GM19328 (cell line): Measurements from ENCODE around the gene ADCYAP1R1.

Experiments
- ATAC-seq: cut with Tn5 transposase; IDR thresholded peaks from one replicate; pipeline ENCODE4 v1.9.1; 2021; ENCODE audit warnings: mild to moderate bottlenecking, moderate library complexity; ENCODE audit not compliant: unreplicated experiment

The ADCYAP1R1 gene

DNA sequence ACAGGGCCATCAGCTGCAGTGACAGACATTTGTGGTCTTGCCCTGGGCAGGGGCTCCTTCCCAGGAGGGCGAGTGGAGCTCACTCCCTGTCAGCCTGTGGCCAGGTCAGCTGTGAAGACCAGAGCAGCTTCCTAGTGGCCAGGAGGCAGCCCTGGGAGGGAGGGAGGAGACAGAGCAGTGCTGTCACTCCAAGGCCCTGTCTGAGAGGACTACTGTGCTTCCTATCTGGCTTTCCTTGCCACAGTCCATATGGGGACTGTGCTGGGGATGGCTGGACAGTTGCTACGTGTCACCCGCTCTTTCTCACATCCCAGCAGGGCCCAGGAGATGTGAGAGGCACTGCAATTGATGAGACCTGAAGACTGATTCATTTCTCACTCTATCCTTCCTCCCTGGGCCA is 15.2 kb upstream of the ADCYAP1R1 start:
- no peak for ATAC-seq

DNA sequence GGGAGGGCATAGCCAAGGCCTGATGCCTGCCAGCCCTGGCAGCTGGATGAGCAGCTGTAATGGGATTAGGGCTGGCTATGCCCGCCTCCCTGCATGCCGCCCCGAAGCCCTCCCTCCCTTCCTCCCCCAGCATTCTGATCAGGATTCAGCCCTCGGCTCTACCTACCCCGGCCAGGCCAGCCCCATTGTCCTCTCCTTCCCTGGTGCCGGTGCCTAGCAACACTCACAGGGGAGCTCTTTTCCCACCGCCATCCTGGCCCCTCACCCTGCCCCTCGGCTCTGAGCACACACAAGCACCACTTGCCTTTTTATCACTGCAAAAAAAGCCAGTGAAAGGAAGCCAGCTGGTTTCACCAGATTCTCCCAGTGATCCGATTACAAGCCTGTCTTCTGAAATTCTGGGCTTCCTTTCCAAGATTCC is 9.0 kb upstream of the ADCYAP1R1 start:
- no peak for ATAC-seq

DNA sequence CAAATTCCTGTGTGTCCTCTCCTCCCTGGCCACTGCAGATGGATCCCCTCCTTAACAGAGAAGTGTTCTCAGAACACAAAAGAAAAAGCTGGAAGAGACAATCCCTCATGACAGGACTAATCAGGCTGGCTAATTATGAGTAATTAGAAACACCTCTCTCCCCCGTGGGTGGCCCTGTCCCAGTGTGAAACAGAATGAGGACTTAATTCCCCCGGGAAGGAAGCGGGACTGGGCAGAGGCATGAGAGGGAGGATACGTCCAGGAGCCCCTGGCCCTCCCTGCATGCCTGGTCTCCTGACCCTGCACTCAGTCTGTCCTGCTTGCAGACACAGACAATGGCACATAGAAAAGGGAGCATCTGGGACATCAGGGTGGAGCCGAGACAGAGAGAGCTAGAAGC is 7.6 kb upstream of the ADCYAP1R1 start:
- ATAC-seq: no peak

DNA sequence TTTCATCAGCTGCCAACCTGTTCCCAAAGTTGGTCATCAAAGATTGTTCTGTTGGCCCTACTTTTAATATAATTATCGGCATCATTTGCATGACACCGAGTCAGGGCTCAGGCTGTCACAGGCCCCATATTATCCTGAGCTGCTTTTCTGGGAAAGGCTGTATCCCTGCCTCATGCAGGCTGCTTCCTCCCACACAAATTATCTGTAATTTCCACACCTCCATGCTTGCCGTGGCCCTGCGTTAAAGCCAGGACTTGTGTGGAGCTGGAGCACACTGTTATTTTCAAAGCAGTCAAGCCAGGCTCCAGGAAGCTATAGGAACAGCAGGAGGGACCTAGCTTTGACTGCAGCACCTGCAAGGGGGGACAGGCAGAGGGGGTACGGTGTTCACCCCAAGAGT is 5.4 kb upstream of the ADCYAP1R1 start:
- ATAC-seq: no peak

DNA sequence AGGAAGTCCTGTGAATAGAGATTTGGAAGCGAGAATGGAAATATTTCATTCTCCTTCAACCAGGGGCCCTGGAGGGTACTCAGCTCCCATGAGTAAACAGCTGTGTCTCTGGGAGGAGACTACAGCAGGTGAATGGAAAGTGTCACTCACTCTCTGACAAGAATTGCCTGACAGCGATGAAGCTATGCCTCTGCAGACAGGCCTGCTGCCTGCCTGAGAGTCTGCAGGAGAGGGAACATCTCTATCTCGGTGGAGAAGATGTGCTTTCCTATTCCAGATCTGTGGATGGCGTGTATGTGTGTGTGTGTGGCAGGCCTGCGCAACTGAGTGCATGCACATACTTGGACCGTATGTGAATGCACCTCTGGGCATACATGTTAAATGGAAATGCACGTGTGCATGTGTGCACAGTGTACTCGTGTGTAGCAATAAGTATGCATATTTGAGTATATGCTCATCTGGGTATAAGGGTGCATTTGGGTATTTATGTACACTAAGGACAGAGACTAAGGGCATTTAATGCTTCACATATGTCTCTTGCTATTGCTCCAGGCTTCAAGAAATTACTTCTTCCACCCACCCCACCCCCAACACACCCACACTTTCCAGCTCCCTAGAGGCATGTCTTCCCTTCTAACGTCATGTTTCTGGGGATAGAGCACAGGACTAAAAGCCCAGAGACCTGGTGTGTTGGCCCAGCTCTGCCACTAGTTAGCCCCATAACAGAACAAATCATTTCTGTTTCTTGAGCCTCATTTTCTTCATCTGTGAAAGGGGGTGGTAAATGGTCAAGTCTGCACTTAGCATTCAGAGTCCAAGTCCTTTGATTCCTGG is 4.6 kb upstream of the ADCYAP1R1 start:
- no peak for ATAC-seq

DNA sequence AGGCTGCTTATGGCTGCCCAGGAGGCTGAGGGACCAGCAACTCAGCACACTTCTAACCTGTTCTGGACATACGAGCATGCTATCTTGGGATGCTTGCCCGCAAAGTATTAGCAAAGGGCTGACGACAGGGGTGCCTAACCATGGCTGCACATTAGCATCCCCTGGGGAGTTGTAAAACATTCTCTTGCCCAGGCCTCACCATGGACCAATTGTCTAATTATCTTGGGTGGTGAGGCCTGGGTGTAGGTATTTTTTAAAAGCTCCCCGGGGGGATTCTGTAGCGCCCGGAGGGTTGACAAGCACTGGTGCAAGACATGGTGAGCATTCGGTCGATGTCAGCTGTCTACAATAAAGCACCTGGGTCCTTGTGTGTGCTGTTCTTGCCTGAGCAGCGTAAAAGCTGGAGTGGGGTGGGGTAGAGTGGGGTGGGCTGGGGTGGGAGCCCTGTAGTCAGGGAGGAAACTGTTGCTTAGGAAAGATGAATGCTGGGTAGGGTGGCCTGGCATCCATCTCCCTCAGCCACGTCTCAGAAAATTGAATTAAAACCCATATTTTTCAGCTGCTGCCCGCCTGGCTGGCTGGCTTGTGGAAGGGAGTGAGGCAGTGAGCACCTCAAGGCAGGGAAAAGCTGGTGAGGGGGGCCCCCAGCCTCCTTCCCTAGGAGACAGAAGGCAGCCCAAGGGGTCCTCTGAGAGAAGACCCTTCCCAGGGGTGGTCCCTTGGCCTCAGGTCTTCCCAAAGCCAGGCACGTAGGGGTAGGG is 2.9 kb upstream of the ADCYAP1R1 start:
- no peak for ATAC-seq

DNA sequence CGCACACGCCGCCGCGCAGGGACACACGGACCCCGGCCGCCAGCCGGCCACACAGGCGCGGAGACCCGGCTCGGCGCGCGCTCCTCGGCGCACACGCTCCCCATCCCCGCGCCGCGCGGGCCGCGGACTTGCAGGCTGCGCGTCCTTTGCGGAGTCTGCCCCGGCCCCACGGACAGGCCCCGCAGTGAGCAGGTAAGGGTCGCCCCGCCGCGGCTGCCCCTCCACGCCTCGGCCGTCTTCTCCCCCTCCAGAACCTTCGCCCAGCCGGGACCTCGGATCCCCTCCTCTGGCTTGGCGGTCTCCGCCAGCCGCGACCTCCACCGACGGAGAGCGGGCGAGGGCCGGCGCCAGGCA is 356 bp downstream of the ADCYAP1R1 start:
- no peak for ATAC-seq

DNA sequence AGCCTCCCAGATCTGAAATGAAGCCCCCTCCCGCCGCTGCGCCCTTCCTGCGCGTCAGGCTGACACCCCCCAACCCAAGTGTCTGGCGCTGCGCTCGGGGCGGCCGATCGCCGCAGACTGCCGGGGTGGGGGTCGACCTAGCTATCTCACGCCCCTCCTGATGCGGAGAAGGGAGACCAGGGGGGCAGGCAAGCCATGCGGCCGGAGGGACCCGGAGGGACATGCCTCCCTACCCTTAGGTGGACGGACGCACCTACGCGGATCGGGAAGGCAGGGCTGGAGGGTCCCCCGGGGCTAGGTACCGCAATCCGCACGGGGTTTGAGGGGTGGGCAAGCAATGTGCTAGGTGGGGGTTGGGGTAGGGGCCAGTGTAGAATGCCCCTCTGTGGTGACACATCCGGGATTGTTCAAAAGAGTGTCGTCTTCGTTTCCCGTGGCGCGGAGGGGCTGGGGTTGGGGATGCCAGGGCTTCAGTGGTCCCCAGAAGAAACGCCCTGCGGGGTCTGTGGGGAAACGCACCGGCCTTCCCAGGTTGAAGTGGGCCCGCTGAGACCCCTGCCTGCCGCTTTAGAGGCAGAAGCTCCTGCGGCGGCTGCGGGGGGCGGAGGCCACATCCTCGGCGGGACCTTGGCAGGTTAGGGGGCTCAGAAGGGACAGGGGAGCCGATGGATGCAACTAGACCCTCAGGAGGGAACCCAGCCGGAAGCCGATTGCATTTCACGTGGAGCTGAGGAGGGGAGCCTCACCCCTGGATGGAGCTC is 913 bp downstream of the ADCYAP1R1 start:
- no peak for ATAC-seq

DNA sequence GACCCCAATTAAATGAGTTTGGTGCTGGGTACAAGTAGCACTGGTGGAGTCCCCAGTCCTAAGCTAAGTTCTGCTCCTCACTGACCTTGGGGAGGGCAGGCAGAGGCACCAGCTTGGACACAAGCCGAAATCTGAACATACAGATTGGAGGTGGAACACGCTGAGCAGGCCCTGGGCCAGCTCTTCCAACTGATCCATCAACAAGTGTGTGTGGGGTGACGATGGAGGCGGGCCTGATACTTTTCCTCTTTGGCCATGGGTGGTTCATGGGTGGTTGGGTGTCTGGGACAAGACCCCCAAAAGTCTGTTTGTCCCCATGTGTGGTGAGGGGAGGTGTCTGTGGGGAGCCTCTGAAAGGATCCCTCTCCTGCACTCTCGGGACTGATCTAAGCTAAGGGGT is 1.9 kb downstream of the ADCYAP1R1 start:
- no peak for ATAC-seq

DNA sequence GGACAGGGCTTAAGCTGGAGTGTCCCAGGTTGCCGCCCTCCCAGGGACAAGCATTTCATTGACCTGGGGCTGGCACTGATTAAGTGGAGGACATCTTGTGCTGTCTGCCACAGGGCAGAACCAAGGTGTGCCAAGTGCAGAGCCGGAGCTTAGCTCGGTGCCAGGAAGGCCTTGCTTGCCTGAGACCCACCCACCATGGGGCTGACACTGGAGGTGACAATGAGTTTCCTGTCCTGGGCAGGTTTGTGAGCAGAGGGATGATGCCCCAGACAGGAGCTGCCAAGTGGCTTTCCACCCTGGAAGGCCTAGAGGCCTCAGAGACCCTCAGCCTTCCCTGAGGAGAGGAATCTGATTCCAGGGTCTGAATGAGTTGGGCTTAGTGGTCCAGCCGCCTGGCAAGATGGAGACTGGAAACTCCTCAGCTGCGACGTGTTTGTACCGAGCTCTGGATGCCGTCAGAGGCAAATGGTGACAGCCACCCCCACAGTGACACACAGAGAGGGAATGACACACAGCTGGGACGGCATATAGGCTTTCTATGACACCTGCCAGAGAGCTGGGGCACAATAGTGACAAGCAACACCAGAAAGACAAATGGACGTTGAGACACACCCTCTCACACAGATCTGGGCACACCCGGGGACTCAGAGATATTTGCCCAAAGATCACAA is 2.6 kb downstream of the ADCYAP1R1 start:
- ATAC-seq: no peak

DNA sequence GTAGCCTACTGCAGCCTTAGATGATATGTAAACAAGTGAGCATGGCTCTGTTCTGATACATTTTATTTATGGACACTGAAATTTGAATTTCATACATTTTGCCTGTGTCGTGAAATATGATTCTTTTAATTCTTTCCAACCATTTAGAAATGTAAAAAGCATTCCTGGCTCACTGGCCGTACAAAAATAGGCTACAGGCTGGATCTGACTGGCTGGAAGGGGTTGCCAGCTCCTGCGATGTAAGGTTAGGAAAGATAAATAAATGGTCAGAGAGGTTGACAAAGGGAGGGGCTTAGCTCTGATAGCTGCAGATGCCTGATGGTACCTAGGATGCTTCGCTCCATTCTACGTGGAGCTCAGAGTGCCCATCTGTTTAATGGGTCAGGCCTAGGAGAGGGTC is 3.4 kb downstream of the ADCYAP1R1 start:
- ATAC-seq: no peak

DNA sequence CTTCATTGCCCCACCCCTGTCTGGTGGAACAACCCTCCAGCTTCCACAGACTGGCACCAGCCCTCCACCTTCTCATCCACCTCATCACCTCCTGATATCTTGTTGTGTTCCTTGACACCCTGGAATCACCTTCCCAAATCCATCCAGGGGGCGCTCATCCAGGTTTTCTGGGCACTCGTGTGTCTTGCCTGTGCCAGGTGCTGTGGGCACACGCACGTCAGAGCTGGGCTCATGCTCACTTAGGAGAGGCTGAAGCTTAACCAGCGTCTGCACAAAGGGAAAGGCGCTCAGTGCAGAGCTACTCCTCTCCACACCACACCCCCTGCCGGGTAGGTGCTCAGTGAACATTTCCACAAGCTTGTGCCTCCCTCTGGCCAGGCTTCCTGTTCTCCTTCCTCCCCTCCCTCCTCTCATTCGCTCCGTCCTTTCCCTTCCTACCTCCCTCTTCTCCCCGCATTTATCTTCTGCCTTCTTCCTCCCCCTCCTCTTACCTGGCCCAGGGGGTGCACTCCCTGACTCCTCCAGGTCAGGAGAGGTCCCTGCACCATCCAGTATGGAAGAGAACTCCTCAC is 4.8 kb downstream of the ADCYAP1R1 start:
- ATAC-seq: no peak

DNA sequence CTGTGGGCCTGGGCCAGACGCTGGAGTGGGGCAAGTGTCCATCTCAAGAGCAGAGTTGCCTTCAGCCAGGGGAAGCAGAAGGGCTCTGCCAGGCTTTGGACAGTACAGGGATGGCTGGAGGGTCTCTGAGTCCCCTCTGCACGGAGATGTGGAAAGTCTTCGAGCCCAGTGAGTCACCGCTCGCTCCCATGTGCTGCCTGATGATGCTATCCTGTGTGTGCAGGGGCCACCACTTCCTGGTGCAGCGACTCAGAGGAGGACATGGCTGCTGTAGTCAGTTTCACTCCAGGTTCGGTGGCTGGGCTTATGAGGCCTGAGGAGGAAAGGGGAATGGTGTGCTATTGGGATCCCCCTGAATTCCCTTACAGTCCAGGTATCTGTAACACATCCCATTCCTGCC is 6.0 kb downstream of the ADCYAP1R1 start:
- ATAC-seq: no peak

DNA sequence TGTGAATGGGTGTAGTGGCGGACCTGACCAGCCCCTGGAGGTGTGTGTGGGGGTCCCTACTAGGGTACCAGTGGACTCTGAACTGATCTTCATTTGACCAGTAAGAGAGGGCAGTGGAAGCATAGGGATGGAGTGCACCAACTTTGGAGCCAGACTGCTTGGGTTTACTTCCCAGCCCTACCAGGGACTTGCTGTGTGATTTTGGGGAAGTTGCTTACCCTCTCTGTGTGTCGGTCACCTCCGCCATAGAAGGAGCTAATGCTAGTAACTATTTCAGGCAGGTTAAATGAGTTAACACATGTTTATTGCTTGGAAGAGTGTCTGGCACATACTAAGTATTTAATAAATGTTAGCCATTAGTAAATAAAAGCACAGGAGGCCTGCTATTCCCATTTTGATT is 6.6 kb downstream of the ADCYAP1R1 start:
- no peak for ATAC-seq

DNA sequence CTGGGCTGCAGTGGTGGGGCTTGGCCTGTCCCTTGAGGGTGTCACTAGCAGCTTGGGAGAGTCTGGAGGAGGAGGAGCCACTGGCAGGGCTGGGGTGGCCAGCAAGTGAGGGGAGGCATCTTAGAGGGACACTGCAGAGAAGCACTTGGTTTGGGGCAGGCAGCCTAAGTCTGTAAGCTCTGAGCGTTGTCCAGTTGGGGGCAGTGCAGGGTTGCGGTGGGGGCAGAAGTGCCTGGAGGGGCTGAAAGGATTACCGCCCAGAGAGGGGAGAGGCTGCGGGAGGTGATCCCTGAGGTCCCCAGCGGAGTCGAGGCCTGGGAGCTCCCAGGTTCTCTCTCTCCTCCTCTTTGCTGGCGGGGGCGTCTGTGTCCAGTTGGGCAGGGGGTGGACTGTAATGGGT is 7.4 kb downstream of the ADCYAP1R1 start:
- ATAC-seq: no peak

DNA sequence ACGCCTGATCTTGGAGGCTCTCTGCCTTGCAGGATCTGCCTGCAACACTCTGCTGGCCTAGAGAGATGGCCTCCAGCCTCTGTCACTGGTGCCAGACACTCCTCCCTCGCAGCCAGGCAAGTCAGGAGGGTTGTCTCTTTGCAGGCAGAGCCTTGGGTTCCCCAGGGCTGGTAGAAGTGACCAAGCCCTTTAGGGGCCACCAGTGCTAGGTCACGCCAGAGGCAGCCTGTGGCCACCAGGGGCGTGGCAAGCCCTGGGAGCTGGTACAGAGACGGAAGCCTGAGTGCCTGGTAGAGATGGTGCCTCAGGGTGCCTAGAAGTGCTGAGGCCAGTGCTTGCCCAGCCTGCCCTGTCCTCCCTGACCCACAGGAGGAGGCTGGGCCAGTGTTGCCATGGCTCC is 9.1 kb downstream of the ADCYAP1R1 start:
- ATAC-seq: no peak

DNA sequence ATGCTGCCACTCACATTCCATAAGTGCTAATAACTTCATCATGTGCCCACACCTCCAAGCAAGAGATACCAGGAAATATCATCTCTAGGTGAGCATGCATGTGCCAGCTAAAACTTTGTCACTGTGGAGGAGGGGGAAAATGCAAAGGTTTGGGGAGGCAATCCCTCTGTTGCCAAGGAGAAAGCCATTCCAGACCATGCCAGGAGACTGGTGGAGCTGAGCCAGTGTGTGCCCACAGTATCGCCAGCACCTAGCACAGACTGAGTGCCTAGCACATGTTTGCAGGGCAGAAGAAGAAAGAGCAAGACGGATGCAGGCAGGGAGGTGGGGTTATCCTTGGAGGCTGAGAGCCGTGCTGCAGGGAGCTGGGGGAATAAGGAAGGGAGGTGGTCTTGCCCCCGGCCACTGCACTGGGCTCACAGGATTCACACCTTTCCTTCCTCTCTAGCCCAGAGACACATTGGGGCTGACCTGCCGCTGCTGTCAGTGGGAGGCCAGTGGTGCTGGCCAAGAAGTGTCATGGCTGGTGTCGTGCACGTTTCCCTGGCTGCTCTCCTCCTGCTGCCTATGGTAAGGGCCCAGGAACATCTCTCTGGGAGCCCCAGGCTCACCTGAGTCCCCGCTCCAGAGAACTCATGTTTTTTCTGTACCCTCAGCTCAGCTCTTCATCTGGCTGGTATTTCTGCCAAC is 10.8 kb downstream of the ADCYAP1R1 start:
- ATAC-seq: no peak

DNA sequence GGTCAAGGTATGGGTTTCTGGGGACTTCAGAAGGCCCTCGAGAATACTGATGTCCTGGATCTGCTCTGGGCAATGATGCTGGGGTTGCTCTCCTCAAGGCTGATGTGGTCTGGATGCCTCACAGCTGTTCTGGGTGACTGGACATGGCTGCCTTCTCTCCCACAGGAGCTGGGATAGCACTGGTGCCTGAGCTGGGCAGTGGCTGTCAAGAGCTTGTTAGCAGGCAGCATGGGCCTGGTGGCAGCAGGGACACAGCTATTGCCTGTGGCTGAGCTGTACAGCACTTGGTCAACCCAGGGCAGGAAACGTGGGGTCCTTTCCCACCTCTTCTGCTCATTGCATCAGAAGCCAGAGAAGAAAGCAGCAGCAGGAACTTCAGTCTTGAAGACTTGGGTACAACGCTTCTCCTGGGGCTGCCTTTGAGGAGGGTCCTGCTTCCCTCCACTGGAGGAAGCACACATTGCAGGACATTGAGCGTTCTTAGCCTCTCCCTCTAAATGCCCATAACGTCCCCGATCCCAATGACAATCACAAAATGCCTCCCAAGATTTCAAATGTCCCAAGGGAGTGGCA is 13.0 kb downstream of the ADCYAP1R1 start:
- no peak for ATAC-seq

DNA sequence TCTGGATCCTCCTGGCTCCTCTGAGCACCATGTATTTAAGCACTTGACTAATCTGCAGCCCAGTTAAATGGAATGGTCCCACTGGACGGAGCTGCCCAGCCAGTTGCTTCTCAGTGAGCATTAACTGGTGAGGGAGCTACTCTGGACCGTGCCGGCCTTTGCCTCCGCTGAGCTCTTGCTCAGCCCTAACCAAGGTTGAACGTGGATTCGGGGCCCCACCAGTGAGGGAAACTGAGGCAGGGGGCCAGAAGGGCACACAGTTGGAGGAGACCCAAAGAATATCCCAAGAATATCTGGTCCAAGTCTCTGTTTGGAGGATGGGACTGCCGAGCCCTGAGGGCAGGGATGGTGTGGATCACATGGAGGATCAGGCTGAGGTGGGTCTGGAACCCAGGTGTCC is 13.7 kb downstream of the ADCYAP1R1 start:
- ATAC-seq: no peak
